OCI-LY7 (cell line): ENCODE measurements around the gene CD74.

Source experiments
- EZH2phosphoT487 ChIP-seq: fragments of 200-600 bp; sonication (generic); IDR thresholded peaks from 2 replicates; pipeline ENCODE4 v1.6.1; 2018; ENCODE audit warnings: low read depth, borderline replicate concordance, mild to moderate bottlenecking, mixed run types, antibody characterized with exemption, low read length, moderate library complexity, mixed read lengths
- TF ChIP-seq, protein P1 (sequence below): fragments of 200-600 bp; sonication (generic); conservative IDR thresholded peaks from 2 replicates; pipeline ENCODE4 v1.5.1; 2014; ENCODE audit warnings: mild to moderate bottlenecking, antibody characterized with exemption, low read length, moderate library complexity, mixed read lengths

DNA sequence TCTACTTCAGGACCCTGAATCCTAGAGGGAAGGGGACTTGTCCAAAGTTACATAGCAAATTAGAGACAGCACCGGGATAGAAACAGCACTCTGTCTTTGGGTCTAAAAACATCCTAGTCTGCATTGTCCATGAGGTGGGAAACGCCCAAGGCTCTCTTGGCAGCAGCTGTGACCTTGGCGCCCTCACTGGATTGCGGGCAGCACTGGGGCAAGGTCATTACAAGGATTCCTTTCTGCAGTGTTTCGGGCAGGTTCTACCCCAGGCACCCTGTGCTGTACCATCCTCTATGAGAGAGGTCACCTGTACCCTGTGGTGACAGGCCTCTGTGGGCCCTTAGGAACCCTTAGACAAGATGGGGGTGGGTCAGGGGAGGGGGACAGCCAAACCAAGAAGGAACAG lies 8.6 kb downstream of the CD74 start:
- TF ChIP-seq, protein P1, sequence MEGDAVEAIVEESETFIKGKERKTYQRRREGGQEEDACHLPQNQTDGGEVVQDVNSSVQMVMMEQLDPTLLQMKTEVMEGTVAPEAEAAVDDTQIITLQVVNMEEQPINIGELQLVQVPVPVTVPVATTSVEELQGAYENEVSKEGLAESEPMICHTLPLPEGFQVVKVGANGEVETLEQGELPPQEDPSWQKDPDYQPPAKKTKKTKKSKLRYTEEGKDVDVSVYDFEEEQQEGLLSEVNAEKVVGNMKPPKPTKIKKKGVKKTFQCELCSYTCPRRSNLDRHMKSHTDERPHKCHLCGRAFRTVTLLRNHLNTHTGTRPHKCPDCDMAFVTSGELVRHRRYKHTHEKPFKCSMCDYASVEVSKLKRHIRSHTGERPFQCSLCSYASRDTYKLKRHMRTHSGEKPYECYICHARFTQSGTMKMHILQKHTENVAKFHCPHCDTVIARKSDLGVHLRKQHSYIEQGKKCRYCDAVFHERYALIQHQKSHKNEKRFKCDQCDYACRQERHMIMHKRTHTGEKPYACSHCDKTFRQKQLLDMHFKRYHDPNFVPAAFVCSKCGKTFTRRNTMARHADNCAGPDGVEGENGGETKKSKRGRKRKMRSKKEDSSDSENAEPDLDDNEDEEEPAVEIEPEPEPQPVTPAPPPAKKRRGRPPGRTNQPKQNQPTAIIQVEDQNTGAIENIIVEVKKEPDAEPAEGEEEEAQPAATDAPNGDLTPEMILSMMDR, result no peak
- no peak for TF ChIP-seq EZH2phosphoT487
